H9 (cell line): ENCODE results near the gene SRGAP3. TPM values are rescaled to one million over a fixed set of nuclear protein-coding genes. Genes with fewer than 3 reads are reported as not detected.

Experiments used
- DNase-seq: peaks from one replicate; pipeline ENCODE4 v3.0.0-alpha.2; 2017
- H2AFZ ChIP-seq: one replicate; pipeline ENCODE4 v1.6.1; 2013; ENCODE audit warnings: mild to moderate bottlenecking, low read length, control low read depth, moderate library complexity
- H2AK5ac ChIP-seq: 2 replicates; pipeline ENCODE4 v1.6.1; 2013; ENCODE audit warnings: low read length, control low read depth, mixed read lengths; ENCODE audit not compliant: insufficient read length
- H2BK120ac ChIP-seq: one replicate; pipeline ENCODE4 v1.6.1; 2013; ENCODE audit warnings: low read depth, mild to moderate bottlenecking, low read length, control low read depth, inconsistent platforms; ENCODE audit not compliant: poor library complexity, severe bottlenecking
- H2BK12ac ChIP-seq: 2 replicates; pipeline ENCODE4 v1.6.1; 2013; ENCODE audit warnings: low read length, control low read depth, mixed read lengths, low read depth; ENCODE audit not compliant: insufficient read length
- H2BK15ac ChIP-seq: 2 replicates; pipeline ENCODE4 v1.6.1; 2013; ENCODE audit warnings: low read depth, low read length, control low read depth
- H2BK20ac ChIP-seq: one replicate; pipeline ENCODE4 v1.6.1; 2013; ENCODE audit warnings: low read depth, mild to moderate bottlenecking, low read length, control low read depth, inconsistent platforms; ENCODE audit not compliant: poor library complexity, severe bottlenecking
- H2BK5ac ChIP-seq: 2 replicates; pipeline ENCODE4 v1.6.1; 2013; ENCODE audit warnings: low read length, control low read depth, mixed read lengths; ENCODE audit not compliant: insufficient read length
- H3K14ac ChIP-seq: 2 replicates; pipeline ENCODE4 v1.6.1; 2013; ENCODE audit warnings: low read length, control low read depth; ENCODE audit not compliant: insufficient read depth
- H3K18ac ChIP-seq: 2 replicates; pipeline ENCODE4 v1.6.1; 2013; ENCODE audit warnings: low read depth, mild to moderate bottlenecking, mixed read lengths, low read length, control low read depth; ENCODE audit not compliant: insufficient read length
- H3K23ac ChIP-seq: 2 replicates; pipeline ENCODE4 v1.6.1; 2013; ENCODE audit warnings: low read length, control low read depth, mixed read lengths, low read depth; ENCODE audit not compliant: insufficient read length
- H3K23me2 ChIP-seq: 2 replicates; pipeline ENCODE4 v1.6.1; 2013; ENCODE audit warnings: low read depth, mild to moderate bottlenecking, mixed read lengths, low read length, control low read depth; ENCODE audit not compliant: insufficient read length, poor library complexity, severe bottlenecking
- H3K27ac ChIP-seq: 2 replicates; pipeline ENCODE4 v1.5.1; 2013; ENCODE audit warnings: low read length, control low read depth, mixed read lengths, low read depth; ENCODE audit not compliant: insufficient read length
- H3K27me3 ChIP-seq: 2 replicates; pipeline ENCODE4 v1.6.1; 2013; ENCODE audit warnings: low read length, control low read depth, inconsistent platforms; ENCODE audit not compliant: insufficient read depth
- H3K4ac ChIP-seq: 2 replicates; pipeline ENCODE4 v1.6.1; 2013; ENCODE audit warnings: low read depth, mild to moderate bottlenecking, control low read depth, inconsistent platforms, low read length, moderate library complexity
- H3K4me1 ChIP-seq: 2 replicates; pipeline ENCODE4 v1.6.1; 2013; ENCODE audit warnings: low read length, control low read depth, inconsistent platforms; ENCODE audit not compliant: insufficient read depth
- H3K4me2 ChIP-seq: 2 replicates; pipeline ENCODE4 v1.6.1; 2013; ENCODE audit warnings: low read length, control low read depth, mixed read lengths; ENCODE audit not compliant: insufficient read length, insufficient read depth
- H3K56ac ChIP-seq: 2 replicates; pipeline ENCODE4 v1.6.1; 2013; ENCODE audit warnings: low read depth, mild to moderate bottlenecking, mixed read lengths, low read length, control low read depth; ENCODE audit not compliant: insufficient read length
- H3K79me1 ChIP-seq: 2 replicates; pipeline ENCODE4 v1.6.1; 2013; ENCODE audit warnings: low read depth, mild to moderate bottlenecking, moderate library complexity, low read length, control low read depth, inconsistent platforms; ENCODE audit not compliant: insufficient read depth, poor library complexity, severe bottlenecking
- H3K79me2 ChIP-seq: 2 replicates; pipeline ENCODE4 v1.6.1; 2013; ENCODE audit warnings: low read length, control low read depth, inconsistent platforms; ENCODE audit not compliant: insufficient read depth
- H3K9ac ChIP-seq: 2 replicates; pipeline ENCODE4 v1.6.1; 2013; ENCODE audit warnings: low read length, control low read depth, mixed read lengths; ENCODE audit not compliant: insufficient read length; ENCODE audit errors: extremely low read depth
- H3K9me3 ChIP-seq: one replicate; pipeline ENCODE4 v1.6.1; 2013; ENCODE audit warnings: low read depth, low read length, inconsistent platforms; ENCODE audit not compliant: control insufficient read depth
- H3T11ph ChIP-seq: one replicate; pipeline ENCODE4 v1.6.1; 2013; ENCODE audit warnings: mild to moderate bottlenecking, low read length, control low read depth, inconsistent platforms
- H4K20me1 ChIP-seq: one replicate; pipeline ENCODE4 v1.6.1; 2013; ENCODE audit not compliant: control insufficient read depth, insufficient read length, insufficient read depth
- H4K5ac ChIP-seq: 2 replicates; pipeline ENCODE4 v1.6.1; 2013; ENCODE audit warnings: low read depth, mild to moderate bottlenecking, mixed read lengths, low read length, control low read depth; ENCODE audit not compliant: insufficient read length
- H4K8ac ChIP-seq: replicated peaks from 2 replicates; pipeline ENCODE4 v1.6.1; 2013; ENCODE audit warnings: low read length, control low read depth, mixed read lengths, low read depth; ENCODE audit not compliant: insufficient read length
- H4K91ac ChIP-seq: 2 replicates; pipeline ENCODE4 v1.6.1; 2013; ENCODE audit warnings: low read depth, mild to moderate bottlenecking, moderate library complexity, mixed read lengths, low read length, control low read depth; ENCODE audit not compliant: insufficient read length
- H3K27ac Mint-ChIP-seq, 3 experiments: 2 replicates in 2 of 3; 3 replicates in 1 of 3; pipeline ENCODE4 v1.8.0; 2020 to 2021; ENCODE audit warnings: mixed read lengths in 3 of 3, mild to moderate bottlenecking in 1 of 3, moderate library complexity in 1 of 3
- H3K27me3 Mint-ChIP-seq: 2 replicates; pipeline ENCODE4 v1.8.0; 2021; ENCODE audit warnings: low read depth, mild to moderate bottlenecking, moderate library complexity, mixed read lengths
- H3K36me3 Mint-ChIP-seq, 3 experiments: 2 replicates in 2 of 3; 3 replicates in 1 of 3; pipeline ENCODE4 v1.8.0; 2020 to 2021; ENCODE audit warnings: low read depth in 3 of 3, mixed read lengths in 3 of 3; ENCODE audit not compliant: insufficient read depth in 1 of 3
- H3K4me1 Mint-ChIP-seq, 2 experiments: 2 replicates each; pipeline ENCODE4 v1.8.0; 2020; ENCODE audit warnings: mixed read lengths in 2 of 2
- H3K4me3 Mint-ChIP-seq, 2 experiments: 2 replicates in 1 of 2; 3 replicates in 1 of 2; pipeline ENCODE4 v1.8.0; 2020 to 2021; ENCODE audit warnings: mild to moderate bottlenecking in 2 of 2, mixed read lengths in 2 of 2, moderate library complexity in 1 of 2
- H3K9me3 Mint-ChIP-seq, 2 experiments: 2 replicates in 1 of 2; 3 replicates in 1 of 2; pipeline ENCODE4 v1.8.0; 2020; ENCODE audit warnings: mild to moderate bottlenecking in 2 of 2, mixed read lengths in 2 of 2, moderate library complexity in 1 of 2
- CTCF ChIP-seq: fragments of 200-600 bp; sonication (generic); conservative IDR thresholded peaks from 3 replicates; pipeline ENCODE4 v1.8.0; 2021; ENCODE audit warnings: antibody characterized with exemption, mild to moderate bottlenecking
- WGBS: extraction: QIAGEN DNeasy Blood & Tissue Kit; methylation state at CpG from one replicate; pipeline ENCODE4 v1.1.7; 2013; ENCODE audit warnings: missing lambda C conversion rate, low lambda C conversion rate, mixed read lengths; ENCODE audit not compliant: insufficient read length; ENCODE audit errors: extremely low coverage; 5-methylcytosine and 5-hydroxymethylcytosine counted together
- total RNA-seq: library from RNA; stranded (reverse); gene quantifications from 2 replicates; pipeline ENCODE4 v1.2.1, GENCODE V29; 2021

The SRGAP3 gene
- total RNA-seq, 1 experiment from 2014 or later, result 3.4 TPM

- no peak overlapping the region for H3K27ac ChIP-seq
Observed at GRCh38 chr3:9028134-9028533, 221.3 kb downstream of the SRGAP3 start.

More at GRCh38 chr3:9028134-9028533, 221.3 kb downstream of the SRGAP3 start:
- no peak for DNase-seq
- H3K79me1 ChIP-seq, result no peaks in the 10 kb centered on the region
- no peak for TF ChIP-seq CTCF
- no peak overlapping the region for H3K23ac ChIP-seq
- no peaks in the 10 kb centered on the region for H3K9me3 Mint-ChIP-seq
- H4K8ac ChIP-seq, result no peak overlapping the region
- peaks cover under 1 to 8% of the 10 kb centered on the region in 2 experiments for H3K4me1 Mint-ChIP-seq
- no peaks in the 10 kb centered on the region for H3K9me3 ChIP-seq
- H2BK120ac ChIP-seq, result no peak overlapping the region
- H2AFZ ChIP-seq, result no peak overlapping the region
- H2BK20ac ChIP-seq, result no peak overlapping the region
- H4K91ac ChIP-seq, result no peak overlapping the region
- no peak overlapping the region for H3K18ac ChIP-seq
- no peak overlapping the region for H4K5ac ChIP-seq
- H3K56ac ChIP-seq, result no peak overlapping the region
- H2BK5ac ChIP-seq, result no peak overlapping the region
- H3K9ac ChIP-seq, result no peak overlapping the region
- no peaks in the 10 kb centered on the region for H3K23me2 ChIP-seq
- no peaks in the 10 kb centered on the region for H3K36me3 Mint-ChIP-seq
- H3K27me3 Mint-ChIP-seq, result no peaks in the 10 kb centered on the region
- no peaks in the 10 kb centered on the region for H3K27me3 ChIP-seq
- no peak overlapping the region for H2BK12ac ChIP-seq
- H3T11ph ChIP-seq, result no peak overlapping the region
- no CpG with 5 or more reads among the region's 5 CpGs for WGBS
- no peaks in the 10 kb centered on the region for H3K4me1 ChIP-seq
- H3K4me2 ChIP-seq, result no peak overlapping the region
- no peak overlapping the region for H3K27ac Mint-ChIP-seq
- H3K4ac ChIP-seq, result no peak overlapping the region
- H3K4me3 Mint-ChIP-seq, result no peak overlapping the region
- no peaks in the 10 kb centered on the region for H3K79me2 ChIP-seq
- no peak overlapping the region; the same call in 1 of the 2 replicates for H3K14ac ChIP-seq
- H4K20me1 ChIP-seq, result no peaks in the 10 kb centered on the region
- no peak overlapping the region for H2AK5ac ChIP-seq
- no peak overlapping the region for H2BK15ac ChIP-seq
